Panc1 (cell line): Measurements from ENCODE around the gene NOXO1. TPM values are rescaled to one million over a fixed set of nuclear protein-coding genes. Genes with fewer than 3 reads are reported as not detected.
A peak's percentile ranks its signal among the peaks of the same experiment; 100 is the strongest.

Source experiments
- ATAC-seq: fragments of 200-7000 bp; cut with Tn5 transposase; 2 replicates; pipeline ENCODE4 v1.9.1; 2020; ENCODE audit warnings: mild to moderate bottlenecking, moderate library complexity
- BruUV-seq: library from RNA; stranded (reverse); fragments of 400-500 nt; replicated peaks from 2 replicates; lab custom pipeline; 2021; lab: Mats Ljungman, UMichigan
- CTCF ChIA-PET: fragments of 300-600 bp; sonication (Branson Sonifier 250); formaldehyde crosslinking; loops from one replicate; lab custom pipeline; 2022; ENCODE audit warnings: antibody characterized with exemption; lab: Charles Lee
- POLR2A ChIA-PET: fragments of 300-600 bp; sonication (Branson Sonifier 250); formaldehyde crosslinking; loops from one replicate; lab custom pipeline; 2022; ENCODE audit warnings: antibody characterized with exemption; lab: Charles Lee
- DNase-seq: peaks from one replicate; pipeline ENCODE4 v3.0.0-alpha.2; 2010; ENCODE audit warnings: low read depth, low spot score
- H3K27ac ChIP-seq: 2 replicates; pipeline ENCODE4 v1.5.1; 2011; ENCODE audit warnings: mild to moderate bottlenecking, low read length, inconsistent platforms
- H3K27me3 ChIP-seq: fragments of 200-500 bp; sonication (Bioruptor generic); 2 replicates; pipeline ENCODE4 v1.6.0; 2014; ENCODE audit warnings: low read length, inconsistent platforms; ENCODE audit not compliant: control insufficient read depth, insufficient read depth
- H3K36me3 ChIP-seq: fragments of 200-500 bp; sonication (Bioruptor generic); 2 replicates; pipeline ENCODE4 v1.5.1; 2014; ENCODE audit warnings: inconsistent platforms, mild to moderate bottlenecking, low read length, moderate library complexity; ENCODE audit not compliant: control insufficient read depth, insufficient read depth
- H3K4me1 ChIP-seq: 2 replicates; pipeline ENCODE4 v1.5.1; 2011; ENCODE audit warnings: inconsistent platforms, mild to moderate bottlenecking, low read length, moderate library complexity; ENCODE audit not compliant: control insufficient read depth, insufficient read depth
- H3K4me3 ChIP-seq, 2 experiments: 2 replicates each; pipeline ENCODE4 v1.5.1; 2011 to 2012; ENCODE audit warnings: low read depth in 2 of 2, low read length in 2 of 2, mild to moderate bottlenecking in 2 of 2, inconsistent platforms in 1 of 2, moderate library complexity in 1 of 2
- H3K9me3 ChIP-seq: fragments of 200-500 bp; sonication (Bioruptor generic); 2 replicates; pipeline ENCODE4 v1.5.1; 2014; ENCODE audit warnings: low read depth, mild to moderate bottlenecking, inconsistent platforms, low read length, moderate library complexity; ENCODE audit not compliant: control insufficient read depth, insufficient read depth
- POLR2AphosphoS5 ChIP-seq: IDR thresholded peaks from 2 replicates; pipeline ENCODE4 v1.6.1; 2012; ENCODE audit warnings: mild to moderate bottlenecking, low read depth, low read length, moderate library complexity
- SIN3A ChIP-seq: IDR thresholded peaks from 2 replicates; pipeline ENCODE4 v1.6.1; 2012; ENCODE audit warnings: low read depth, mild to moderate bottlenecking, low read length, moderate library complexity, borderline replicate concordance; ENCODE audit not compliant: insufficient read depth
- TCF7L2 ChIP-seq: IDR thresholded peaks from 2 replicates; pipeline ENCODE4 v1.6.1; 2011; ENCODE audit warnings: mild to moderate bottlenecking, low read depth, low read length, inconsistent platforms
- in situ Hi-C: cut with HindIII; loops from 2 replicates; pipeline ENCODE4 v1.10.0; 2016; ENCODE audit warnings: low sequenced_read_pairs, low pct_unique_long_range_greater_than_20kb
- intact Hi-C: fragments of 100-400 bp; cut with micrococcal nuclease; formaldehyde crosslinking; loops from one replicate; pipeline ENCODE4 v1.10.0; 2022; ENCODE audit not compliant: unreplicated experiment
- total RNA-seq: library from RNA; stranded (reverse); gene quantifications from one replicate; pipeline ENCODE4 v1.2.1, GENCODE V29; 2021; ENCODE audit not compliant: unreplicated experiment
- TF ChIP-seq, protein P1 (sequence below), 2 experiments: IDR thresholded peaks; 2 replicates each; pipeline ENCODE4 v1.6.1; 2011 to 2012; ENCODE audit warnings: low read depth in 2 of 2, control low read depth in 1 of 2, low read length in 1 of 2, mild to moderate bottlenecking in 1 of 2, moderate library complexity in 1 of 2; ENCODE audit not compliant: insufficient read depth in 1 of 2
- TF ChIP-seq, protein P2 (sequence below): fragments of 450-650 bp; IDR thresholded peaks from 2 replicates; pipeline ENCODE4 v1.5.1; 2017; ENCODE audit warnings: mild to moderate bottlenecking

The NOXO1 gene
- total RNA-seq, 1 experiment from 2014 or later, result 4.0 TPM

DNA sequence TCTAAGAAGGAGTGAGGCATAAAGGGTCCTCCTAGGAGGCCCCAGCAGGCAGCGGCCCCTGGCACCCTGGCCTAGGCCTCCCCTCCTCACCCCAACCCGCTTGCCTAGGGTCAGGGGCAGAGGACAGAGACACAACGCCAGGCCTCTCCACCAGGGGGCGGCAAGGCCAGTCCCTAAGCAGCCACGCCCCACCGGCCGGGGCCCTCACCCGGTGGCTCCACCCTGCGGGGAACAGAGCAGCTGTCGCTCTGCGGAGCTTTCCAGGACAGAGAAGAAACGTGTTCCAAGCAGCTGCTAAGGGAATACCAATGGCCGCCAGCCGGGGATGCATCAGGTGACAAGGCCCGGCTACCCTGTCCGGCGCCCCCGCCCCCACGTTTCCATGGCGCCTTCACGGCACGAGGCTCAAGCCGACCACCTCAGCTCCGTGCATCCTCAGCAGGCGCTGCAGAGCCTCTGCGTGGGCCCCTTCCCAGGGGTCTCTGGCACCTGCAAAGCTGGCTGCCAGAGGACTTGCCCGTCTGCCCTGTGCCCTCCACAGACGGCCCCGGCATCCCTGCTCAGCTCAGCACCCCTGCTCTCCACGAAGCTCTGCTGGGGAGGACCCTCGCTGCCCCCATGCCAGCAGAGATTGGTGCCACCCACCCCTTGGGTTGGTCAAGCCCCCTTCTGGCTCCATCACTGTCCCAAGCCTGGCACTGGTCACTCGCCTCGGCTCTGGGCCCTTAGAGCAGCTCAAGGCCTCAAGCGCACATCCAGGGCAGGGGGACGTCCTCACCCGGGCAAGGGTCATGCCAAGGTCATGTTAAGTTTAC, 22.8 kb upstream of the NOXO1 start:
- CTCF ChIA-PET, result interaction anchor here (0.5 to 1.0 kb wide), 6 partner anchors 19 to 215 kb away, joined by 3 to 5 read pairs (median 3); no protein-coding TSS in a partner anchor

DNA sequence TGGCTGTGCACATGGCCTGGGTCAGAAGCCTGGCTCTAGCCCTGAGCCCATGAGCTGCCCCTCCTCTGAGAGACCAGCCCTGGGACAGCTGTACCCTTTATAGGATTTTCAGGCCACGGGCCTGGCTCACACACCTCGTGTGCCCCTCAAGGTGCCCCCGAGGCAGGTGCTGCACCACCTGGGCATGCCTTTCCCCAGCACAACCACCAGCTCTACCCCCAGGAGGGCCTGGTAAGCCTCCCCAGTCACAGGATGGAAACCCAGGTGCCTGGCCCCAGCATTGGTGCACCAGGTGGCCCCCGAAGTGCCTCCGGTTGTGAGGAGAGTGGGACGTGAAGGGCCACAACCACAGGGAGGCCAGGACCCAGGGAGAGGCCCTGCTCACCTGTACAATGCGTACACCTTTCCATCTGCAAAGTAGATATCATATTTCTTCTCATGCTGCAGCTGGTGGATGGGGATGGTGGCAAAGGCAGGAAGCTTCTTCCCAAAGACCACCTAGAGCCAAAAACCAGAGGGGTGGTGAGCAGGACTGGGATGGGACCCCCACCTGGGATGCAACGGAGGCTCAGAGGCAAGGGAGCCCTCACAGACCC, 22.1 kb upstream of the NOXO1 start:
- no peak for DNase-seq
- peaks cover 6% of the 10 kb centered on the region; the same call in 1 of the 2 replicates for H3K36me3 ChIP-seq

More for the DNA sequence above, 22.8 kb upstream of the NOXO1 start:
- Histone ChIP-seq H3K4me3 (no peak overlapping the region), H3K27ac (peak overlapping the region; percentile 65), H3K9me3 (no peaks in the 10 kb centered on the region), H3K4me1 (peaks cover 43% of the 10 kb centered on the region), H3K27me3 (no peaks in the 10 kb centered on the region), H3K36me3 (peaks cover 6% of the 10 kb centered on the region; the same call in 1 of the 2 replicates)
- DNase-seq (no peak), ATAC-seq (peak; percentile 89)
- BruUV-seq, result no TSS peak
- TF ChIP-seq, protein P1, sequence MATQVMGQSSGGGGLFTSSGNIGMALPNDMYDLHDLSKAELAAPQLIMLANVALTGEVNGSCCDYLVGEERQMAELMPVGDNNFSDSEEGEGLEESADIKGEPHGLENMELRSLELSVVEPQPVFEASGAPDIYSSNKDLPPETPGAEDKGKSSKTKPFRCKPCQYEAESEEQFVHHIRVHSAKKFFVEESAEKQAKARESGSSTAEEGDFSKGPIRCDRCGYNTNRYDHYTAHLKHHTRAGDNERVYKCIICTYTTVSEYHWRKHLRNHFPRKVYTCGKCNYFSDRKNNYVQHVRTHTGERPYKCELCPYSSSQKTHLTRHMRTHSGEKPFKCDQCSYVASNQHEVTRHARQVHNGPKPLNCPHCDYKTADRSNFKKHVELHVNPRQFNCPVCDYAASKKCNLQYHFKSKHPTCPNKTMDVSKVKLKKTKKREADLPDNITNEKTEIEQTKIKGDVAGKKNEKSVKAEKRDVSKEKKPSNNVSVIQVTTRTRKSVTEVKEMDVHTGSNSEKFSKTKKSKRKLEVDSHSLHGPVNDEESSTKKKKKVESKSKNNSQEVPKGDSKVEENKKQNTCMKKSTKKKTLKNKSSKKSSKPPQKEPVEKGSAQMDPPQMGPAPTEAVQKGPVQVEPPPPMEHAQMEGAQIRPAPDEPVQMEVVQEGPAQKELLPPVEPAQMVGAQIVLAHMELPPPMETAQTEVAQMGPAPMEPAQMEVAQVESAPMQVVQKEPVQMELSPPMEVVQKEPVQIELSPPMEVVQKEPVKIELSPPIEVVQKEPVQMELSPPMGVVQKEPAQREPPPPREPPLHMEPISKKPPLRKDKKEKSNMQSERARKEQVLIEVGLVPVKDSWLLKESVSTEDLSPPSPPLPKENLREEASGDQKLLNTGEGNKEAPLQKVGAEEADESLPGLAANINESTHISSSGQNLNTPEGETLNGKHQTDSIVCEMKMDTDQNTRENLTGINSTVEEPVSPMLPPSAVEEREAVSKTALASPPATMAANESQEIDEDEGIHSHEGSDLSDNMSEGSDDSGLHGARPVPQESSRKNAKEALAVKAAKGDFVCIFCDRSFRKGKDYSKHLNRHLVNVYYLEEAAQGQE (IDR thresholded peaks at IDR 0.05; ENCODE audit: insufficient read depth in 1 of 2, low read depth in 2 of 2, low read length in 1 of 2), result no peak
- TF ChIP-seq SIN3A, result peak; percentile 55; the same call in 1 of the 2 replicates
- TF ChIP-seq, protein P2, sequence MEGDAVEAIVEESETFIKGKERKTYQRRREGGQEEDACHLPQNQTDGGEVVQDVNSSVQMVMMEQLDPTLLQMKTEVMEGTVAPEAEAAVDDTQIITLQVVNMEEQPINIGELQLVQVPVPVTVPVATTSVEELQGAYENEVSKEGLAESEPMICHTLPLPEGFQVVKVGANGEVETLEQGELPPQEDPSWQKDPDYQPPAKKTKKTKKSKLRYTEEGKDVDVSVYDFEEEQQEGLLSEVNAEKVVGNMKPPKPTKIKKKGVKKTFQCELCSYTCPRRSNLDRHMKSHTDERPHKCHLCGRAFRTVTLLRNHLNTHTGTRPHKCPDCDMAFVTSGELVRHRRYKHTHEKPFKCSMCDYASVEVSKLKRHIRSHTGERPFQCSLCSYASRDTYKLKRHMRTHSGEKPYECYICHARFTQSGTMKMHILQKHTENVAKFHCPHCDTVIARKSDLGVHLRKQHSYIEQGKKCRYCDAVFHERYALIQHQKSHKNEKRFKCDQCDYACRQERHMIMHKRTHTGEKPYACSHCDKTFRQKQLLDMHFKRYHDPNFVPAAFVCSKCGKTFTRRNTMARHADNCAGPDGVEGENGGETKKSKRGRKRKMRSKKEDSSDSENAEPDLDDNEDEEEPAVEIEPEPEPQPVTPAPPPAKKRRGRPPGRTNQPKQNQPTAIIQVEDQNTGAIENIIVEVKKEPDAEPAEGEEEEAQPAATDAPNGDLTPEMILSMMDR, result peak; percentile 99
- peak; percentile 44; the same call in 1 of the 2 replicates for TF ChIP-seq POLR2AphosphoS5
- no peak for TF ChIP-seq TCF7L2
- POLR2A ChIA-PET, result no interaction called here
- intact Hi-C loops, result no loop called here
- in situ Hi-C loops, result no loop called here

More for the DNA sequence above, 22.1 kb upstream of the NOXO1 start:
- no peaks in the 10 kb centered on the region for H3K27me3 ChIP-seq
- H3K4me1 ChIP-seq, result peaks cover 43% of the 10 kb centered on the region
- H3K27ac ChIP-seq, result peak overlapping the region; percentile 48; the same call in 1 of the 2 replicates
- CTCF ChIA-PET, result interaction anchor here (0.5 to 0.6 kb wide), 3 partner anchors 9 to 216 kb away, joined by 5 to 11 read pairs (median 8); no protein-coding TSS in a partner anchor
- H3K9me3 ChIP-seq, result no peaks in the 10 kb centered on the region
- in situ Hi-C loops (no loop called here), intact Hi-C loops (no loop called here)
- TF ChIP-seq TCF7L2 (no peak), POLR2AphosphoS5 (no peak), SIN3A (no peak)
- TF ChIP-seq, protein P2, result no peak
- TF ChIP-seq, protein P1 (IDR thresholded peaks at IDR 0.05; ENCODE audit: insufficient read depth in 1 of 2, low read depth in 2 of 2, low read length in 1 of 2), result no peak
- no peak for ATAC-seq
- POLR2A ChIA-PET, result no interaction called here
- H3K4me3 ChIP-seq, result no peak overlapping the region
- no TSS peak for BruUV-seq
